ENCODE results near the gene RUNX3.

Gene RUNX3

DNA sequence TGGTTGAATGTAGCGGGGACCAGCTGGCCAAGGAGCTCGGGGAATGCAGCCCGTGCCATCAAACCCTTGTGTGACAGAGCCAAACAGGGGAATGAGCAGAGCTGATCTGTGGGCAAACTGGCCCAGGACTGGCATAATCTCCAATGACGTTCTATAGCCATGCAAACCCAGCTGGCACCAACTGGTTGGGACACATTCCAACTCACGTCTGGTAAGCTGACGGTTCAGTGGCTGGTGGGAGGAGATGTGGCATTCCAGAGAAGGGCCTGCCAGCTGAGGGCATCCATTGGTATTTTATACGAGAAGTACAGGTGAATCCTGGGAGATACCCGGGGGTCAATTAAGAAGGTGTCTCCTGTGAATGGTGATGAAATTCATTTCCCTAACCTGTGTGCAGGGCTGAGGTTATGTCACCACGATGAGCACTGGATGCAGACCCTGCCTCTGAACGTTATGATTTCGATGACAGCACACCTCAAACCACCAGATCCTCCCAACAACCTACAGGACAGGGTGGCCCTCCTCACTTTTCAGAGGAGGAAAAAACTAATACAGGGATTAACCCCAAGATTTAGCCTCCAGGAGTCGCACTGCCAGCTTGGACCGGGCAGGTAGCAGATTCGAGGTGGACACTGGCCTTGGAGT lies 39.0 kb upstream of the RUNX3 start:
- no peak overlapping the region for H3K9ac ChIP-seq (ENCODE audit: low read length)
- H3K4me1 ChIP-seq (ENCODE audit: insufficient read depth, low read length): no peaks in the 10 kb centered on the region
- no peak overlapping the region for H3K27ac ChIP-seq (ENCODE audit: low read depth, low read length)
- H3K36me3 ChIP-seq (ENCODE audit: insufficient read depth, low read length): no peaks in the 10 kb centered on the region
- no peak overlapping the region for H3K4me3 ChIP-seq (ENCODE audit: low read depth in 1 of 2, low read length in 2 of 2)
- peaks cover 0 to 6% of the 10 kb centered on the region in 2 donors for H3K27me3 ChIP-seq (ENCODE audit: control insufficient read depth in 1 of 2, insufficient read depth in 2 of 2, low read length in 2 of 2)
- H3K9me3 ChIP-seq (ENCODE audit: low read length): no peaks in the 10 kb centered on the region

DNA sequence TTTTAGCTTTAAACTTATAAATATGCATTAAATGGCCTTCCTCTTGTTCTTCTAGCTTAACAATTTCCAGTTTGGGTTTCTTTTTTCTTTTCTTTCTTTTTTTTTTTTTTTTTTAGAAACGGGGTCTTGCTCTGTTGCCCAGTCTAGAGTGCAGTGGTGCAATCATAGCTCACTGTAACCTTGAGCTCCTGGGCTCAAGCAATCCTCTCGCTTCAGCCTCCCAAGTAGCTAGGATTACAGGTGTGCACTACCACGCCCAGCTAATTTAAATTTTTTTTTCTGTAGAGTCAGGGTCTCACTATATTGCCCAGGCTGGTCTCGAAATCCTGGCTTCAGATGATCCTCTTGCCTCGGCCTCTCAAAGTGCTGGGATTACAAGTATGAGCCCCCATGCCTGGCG lies 37.9 kb upstream of the RUNX3 start:
- Histone ChIP-seq H3K27ac (ENCODE audit: low read depth, low read length) (no peak overlapping the region), H3K9ac (ENCODE audit: low read length) (no peak overlapping the region), H3K4me3 (ENCODE audit: low read depth in 1 of 2, low read length in 2 of 2) (no peak overlapping the region), H3K9me3 (ENCODE audit: low read length) (no peaks in the 10 kb centered on the region), H3K36me3 (ENCODE audit: insufficient read depth, low read length) (no peaks in the 10 kb centered on the region), H3K27me3 (ENCODE audit: control insufficient read depth in 1 of 2, insufficient read depth in 2 of 2, low read length in 2 of 2) (peaks cover 0 to 6% of the 10 kb centered on the region in 2 donors), H3K4me1 (ENCODE audit: insufficient read depth, low read length) (no peaks in the 10 kb centered on the region)

DNA sequence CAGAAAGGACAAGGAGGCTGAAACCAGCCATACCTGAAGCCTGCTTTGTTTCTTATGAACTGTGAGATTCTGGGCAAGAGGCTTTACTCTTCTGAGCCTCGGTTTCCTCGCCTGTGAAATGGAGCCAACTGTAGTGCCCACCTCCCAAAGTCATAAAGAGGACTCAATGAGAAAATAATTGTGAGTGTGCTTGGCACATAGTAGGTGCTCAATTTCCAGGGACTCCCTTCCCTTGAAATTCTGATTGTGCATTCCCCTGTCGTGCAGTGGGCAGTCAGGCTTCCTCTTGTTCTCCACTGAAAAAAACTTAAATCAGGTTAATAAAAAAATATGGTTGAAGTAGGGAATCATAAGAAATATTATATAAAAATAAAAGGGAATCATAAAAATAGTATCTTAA lies 37.5 kb upstream of the RUNX3 start:
- Histone ChIP-seq H3K36me3 (ENCODE audit: insufficient read depth, low read length) (no peaks in the 10 kb centered on the region), H3K9me3 (ENCODE audit: low read length) (no peaks in the 10 kb centered on the region), H3K9ac (ENCODE audit: low read length) (no peak overlapping the region), H3K27me3 (ENCODE audit: control insufficient read depth in 1 of 2, insufficient read depth in 2 of 2, low read length in 2 of 2) (peaks cover 0 to 6% of the 10 kb centered on the region in 2 donors), H3K27ac (ENCODE audit: low read depth, low read length) (no peak overlapping the region), H3K4me1 (ENCODE audit: insufficient read depth, low read length) (no peaks in the 10 kb centered on the region), H3K4me3 (ENCODE audit: low read depth in 1 of 2, low read length in 2 of 2) (no peak overlapping the region)

DNA sequence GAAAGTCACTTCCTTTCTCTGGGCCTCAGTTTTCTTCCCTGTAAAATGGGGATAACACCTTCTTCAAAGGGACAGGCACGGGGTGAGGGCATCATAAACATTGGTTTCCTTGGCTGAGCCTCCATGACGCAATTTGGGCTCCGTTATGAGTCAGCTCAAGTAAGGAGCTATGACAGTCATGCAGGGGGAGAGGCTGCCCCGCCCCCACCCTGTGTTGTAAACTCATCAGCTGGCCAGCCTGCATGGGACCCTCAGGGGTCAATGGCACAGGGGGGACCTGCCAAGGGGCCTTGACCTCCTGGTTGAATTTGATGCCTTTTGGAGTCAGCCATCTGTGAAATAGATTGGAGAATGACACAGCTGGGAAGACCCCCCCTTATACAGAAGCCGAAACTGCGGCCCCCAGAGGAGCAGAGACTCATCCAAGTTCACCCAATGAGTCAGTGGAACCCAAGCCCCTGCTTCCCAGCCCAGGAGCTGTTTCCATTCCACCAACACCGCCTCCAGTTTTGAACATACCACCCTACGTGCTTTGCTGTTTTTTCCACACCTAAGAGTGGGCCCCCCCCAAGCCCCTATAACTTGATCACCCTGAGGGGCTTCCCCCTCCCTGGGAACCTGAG lies 36.8 kb upstream of the RUNX3 start:
- Histone ChIP-seq H3K36me3 (ENCODE audit: insufficient read depth, low read length) (no peaks in the 10 kb centered on the region), H3K27ac (ENCODE audit: low read depth, low read length) (no peak overlapping the region), H3K27me3 (ENCODE audit: control insufficient read depth in 1 of 2, insufficient read depth in 2 of 2, low read length in 2 of 2) (peaks cover 0 to 6% of the 10 kb centered on the region in 2 donors), H3K4me3 (ENCODE audit: low read depth in 1 of 2, low read length in 2 of 2) (no peak overlapping the region), H3K9me3 (ENCODE audit: low read length) (no peaks in the 10 kb centered on the region), H3K9ac (ENCODE audit: low read length) (no peak overlapping the region), H3K4me1 (ENCODE audit: insufficient read depth, low read length) (no peaks in the 10 kb centered on the region)

DNA sequence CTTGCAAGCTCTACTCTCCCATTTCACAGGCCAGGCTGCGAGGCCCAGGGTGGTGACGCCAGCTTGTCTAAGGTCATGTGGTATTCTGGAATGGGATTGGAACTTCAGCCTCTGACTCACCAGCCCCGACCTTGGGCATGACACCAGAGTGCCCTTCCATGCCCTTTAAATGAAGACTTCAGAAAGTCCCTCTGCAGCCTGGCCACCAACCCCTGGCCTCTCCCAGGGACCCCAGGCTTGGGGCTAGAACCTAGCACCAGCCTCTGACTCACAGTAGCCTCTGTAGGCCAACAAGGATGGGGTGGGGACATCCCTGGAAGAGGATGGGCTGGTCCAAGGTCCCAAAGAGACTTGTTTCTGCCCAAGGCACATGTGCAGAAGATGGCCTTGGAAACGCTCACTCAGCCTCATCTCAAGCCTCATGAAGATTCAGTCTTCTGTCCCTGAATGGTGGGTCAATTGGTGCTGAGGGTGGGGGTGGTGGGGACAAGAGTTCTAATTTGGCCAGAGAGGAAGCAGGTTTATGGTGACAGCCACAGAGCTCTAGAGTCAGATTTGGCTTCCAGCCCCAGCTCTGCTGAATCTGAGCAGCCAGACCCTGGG lies 36.1 kb upstream of the RUNX3 start:
- Histone ChIP-seq H3K9me3 (ENCODE audit: low read length) (no peaks in the 10 kb centered on the region), H3K4me3 (ENCODE audit: low read depth in 1 of 2, low read length in 2 of 2) (no peak overlapping the region), H3K36me3 (ENCODE audit: insufficient read depth, low read length) (no peaks in the 10 kb centered on the region), H3K9ac (ENCODE audit: low read length) (no peak overlapping the region), H3K4me1 (ENCODE audit: insufficient read depth, low read length) (no peaks in the 10 kb centered on the region), H3K27ac (ENCODE audit: low read depth, low read length) (no peak overlapping the region), H3K27me3 (ENCODE audit: control insufficient read depth in 1 of 2, insufficient read depth in 2 of 2, low read length in 2 of 2) (peaks cover 0 to 6% of the 10 kb centered on the region in 2 donors)

DNA sequence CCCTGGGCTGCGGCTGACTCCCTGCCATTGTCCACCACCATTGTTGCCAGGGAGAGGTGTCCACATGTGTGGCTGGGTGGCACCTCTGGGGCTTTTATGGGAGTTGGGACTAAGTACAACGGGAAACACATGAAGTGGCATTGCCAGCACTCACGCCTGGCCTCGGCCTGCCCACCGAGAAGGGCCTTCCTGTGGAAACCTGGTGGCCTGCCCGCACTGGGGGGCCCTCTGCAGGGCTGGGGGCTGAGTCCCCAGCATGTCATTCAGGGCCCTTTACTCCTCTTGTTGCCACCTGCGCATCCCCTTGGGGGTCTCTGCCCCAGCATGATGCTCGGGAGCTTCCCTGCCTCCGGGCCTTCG lies 35.5 kb upstream of the RUNX3 start:
- H3K27ac ChIP-seq (ENCODE audit: low read depth, low read length): no peak overlapping the region
- H3K4me3 ChIP-seq (ENCODE audit: low read depth in 1 of 2, low read length in 2 of 2): no peak overlapping the region
- H3K36me3 ChIP-seq (ENCODE audit: insufficient read depth, low read length): no peaks in the 10 kb centered on the region
- H3K9ac ChIP-seq (ENCODE audit: low read length): no peak overlapping the region
- no peaks in the 10 kb centered on the region for H3K4me1 ChIP-seq (ENCODE audit: insufficient read depth, low read length)
- H3K27me3 ChIP-seq (ENCODE audit: control insufficient read depth in 1 of 2, insufficient read depth in 2 of 2, low read length in 2 of 2): peaks cover 0 to 6% of the 10 kb centered on the region in 2 donors
- no peaks in the 10 kb centered on the region for H3K9me3 ChIP-seq (ENCODE audit: low read length)

DNA sequence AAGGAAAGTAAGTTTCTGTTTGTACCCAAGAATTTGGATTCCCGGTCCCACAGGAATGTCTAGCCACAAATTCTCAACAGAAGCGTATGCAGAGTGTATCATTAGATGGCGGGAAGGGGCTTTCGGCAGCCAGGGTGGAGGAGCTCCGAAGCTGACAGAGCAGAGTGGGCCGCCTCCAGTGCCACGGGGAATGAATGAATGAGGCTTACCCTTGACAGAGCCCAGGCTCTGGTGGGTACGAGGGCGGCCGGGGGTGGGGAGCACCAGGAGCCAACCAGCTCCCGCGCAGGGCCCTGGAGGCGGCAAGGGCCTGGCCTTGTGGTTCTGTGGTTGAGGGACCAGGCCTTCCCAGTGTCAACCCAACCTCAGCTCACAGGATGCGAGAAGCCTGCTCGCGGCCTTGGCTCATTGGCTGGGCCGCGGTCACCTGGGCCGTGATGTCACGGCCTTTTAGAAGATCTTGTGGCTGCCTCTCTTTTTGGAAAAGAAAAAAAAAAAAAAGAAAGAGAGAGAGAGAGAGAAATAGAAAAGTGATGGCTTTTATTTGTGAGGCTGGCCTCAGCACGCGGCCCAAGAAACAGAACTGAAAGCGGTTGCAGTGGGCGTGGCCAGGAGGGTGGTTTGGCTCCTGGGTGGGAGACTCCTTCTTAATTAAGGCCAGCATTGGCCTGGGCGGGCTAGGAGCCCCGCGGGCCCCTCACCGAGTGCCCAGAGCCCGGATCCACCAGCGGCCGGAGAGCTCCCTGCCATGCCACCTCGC lies 34.9 kb upstream of the RUNX3 start:
- Histone ChIP-seq H3K4me1 (ENCODE audit: insufficient read depth, low read length) (no peaks in the 10 kb centered on the region), H3K27me3 (ENCODE audit: control insufficient read depth in 1 of 2, insufficient read depth in 2 of 2, low read length in 2 of 2) (peaks cover 0 to 6% of the 10 kb centered on the region in 2 donors), H3K27ac (ENCODE audit: low read depth, low read length) (no peak overlapping the region), H3K9ac (ENCODE audit: low read length) (no peak overlapping the region), H3K36me3 (ENCODE audit: insufficient read depth, low read length) (no peaks in the 10 kb centered on the region), H3K4me3 (ENCODE audit: low read depth in 1 of 2, low read length in 2 of 2) (no peak overlapping the region), H3K9me3 (ENCODE audit: low read length) (no peaks in the 10 kb centered on the region)

DNA sequence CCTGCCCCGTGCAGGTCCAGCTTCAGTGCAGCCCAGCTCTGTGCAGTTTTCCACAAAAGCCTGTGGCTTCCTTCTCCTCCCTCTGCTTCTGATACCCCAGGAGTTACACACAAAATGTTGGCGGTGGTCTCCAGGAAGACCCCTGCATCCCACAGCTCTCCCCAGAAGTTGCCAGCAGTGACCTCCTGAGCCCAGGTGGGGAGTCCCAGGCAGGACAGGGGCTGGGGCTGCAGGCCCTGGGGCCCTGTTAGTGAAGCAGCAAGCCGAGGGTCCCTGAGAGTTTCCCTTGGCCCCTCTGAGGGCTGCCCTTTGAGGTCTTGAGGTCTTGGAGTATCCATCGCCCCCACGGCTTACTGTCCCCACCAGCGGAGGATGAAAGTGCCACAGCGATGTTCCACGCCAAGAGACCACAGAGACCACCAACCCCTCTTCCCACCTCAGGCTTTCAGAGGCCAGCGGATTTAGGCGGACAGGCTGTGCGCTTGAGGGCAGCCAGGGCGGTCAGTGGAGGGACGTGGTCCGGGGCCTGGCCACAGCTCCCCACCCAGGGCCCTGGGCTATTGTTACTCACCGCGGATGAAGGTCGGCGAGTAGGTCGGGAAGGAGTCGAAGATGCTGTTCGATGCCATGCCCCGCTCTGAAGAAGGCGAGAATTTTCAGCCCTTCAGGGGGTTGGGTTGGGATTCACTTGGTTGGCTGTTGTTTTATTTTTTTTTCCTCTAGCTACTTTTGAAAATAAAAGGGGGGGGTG lies 34.0 kb upstream of the RUNX3 start:
- H3K36me3 ChIP-seq (ENCODE audit: insufficient read depth, low read length): no peaks in the 10 kb centered on the region
- no peak overlapping the region for H3K9ac ChIP-seq (ENCODE audit: low read length)
- H3K27me3 ChIP-seq (ENCODE audit: control insufficient read depth in 1 of 2, insufficient read depth in 2 of 2, low read length in 2 of 2): peaks cover 0 to 6% of the 10 kb centered on the region in 2 donors

DNA sequence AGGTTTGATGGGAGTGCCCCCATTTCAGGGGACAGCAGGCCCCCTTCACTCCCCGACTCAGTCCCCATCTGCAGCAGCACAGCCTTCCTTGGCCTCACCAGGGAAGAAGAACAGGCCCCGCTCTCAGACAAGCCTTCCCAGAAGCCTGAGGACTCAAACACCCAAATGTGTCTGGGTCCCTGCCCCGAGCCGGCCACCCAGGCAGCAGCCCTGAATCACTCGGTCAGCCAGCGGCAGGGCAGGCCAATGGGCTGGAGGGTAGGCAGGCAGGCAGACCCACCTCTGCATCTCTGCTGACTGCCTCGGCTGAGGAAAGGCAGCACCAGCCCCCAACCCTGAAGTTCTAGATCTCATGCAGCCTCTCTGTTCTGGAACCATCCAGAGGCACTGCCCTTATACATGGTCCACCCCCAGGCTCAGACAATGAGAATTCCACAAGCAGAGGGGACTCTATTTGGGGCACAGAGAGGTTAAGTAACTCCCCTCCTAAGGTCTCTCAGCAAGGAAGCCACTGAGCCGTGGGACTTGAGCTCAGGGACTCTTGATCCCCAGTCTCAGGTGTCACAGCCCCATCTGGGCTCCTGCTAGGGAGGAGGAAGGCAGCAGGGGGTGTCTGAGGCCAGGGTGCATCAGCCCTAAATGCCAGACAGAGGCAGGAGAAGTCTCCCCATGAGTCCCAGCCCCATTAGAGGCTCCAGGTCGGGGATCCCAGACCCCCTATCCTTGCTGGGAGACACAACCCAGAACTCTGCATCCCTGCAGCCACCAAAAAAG lies 33.2 kb upstream of the RUNX3 start:
- H3K4me3 ChIP-seq (ENCODE audit: low read depth in 1 of 2, low read length in 2 of 2): no peak overlapping the region

More for the DNA sequence above, 34.0 kb upstream of the RUNX3 start:
- Histone ChIP-seq H3K9me3 (ENCODE audit: low read length) (no peaks in the 10 kb centered on the region), H3K4me1 (ENCODE audit: insufficient read depth, low read length) (no peaks in the 10 kb centered on the region), H3K27ac (ENCODE audit: low read depth, low read length) (no peak overlapping the region), H3K4me3 (ENCODE audit: low read depth in 1 of 2, low read length in 2 of 2) (no peak overlapping the region)

DNA sequence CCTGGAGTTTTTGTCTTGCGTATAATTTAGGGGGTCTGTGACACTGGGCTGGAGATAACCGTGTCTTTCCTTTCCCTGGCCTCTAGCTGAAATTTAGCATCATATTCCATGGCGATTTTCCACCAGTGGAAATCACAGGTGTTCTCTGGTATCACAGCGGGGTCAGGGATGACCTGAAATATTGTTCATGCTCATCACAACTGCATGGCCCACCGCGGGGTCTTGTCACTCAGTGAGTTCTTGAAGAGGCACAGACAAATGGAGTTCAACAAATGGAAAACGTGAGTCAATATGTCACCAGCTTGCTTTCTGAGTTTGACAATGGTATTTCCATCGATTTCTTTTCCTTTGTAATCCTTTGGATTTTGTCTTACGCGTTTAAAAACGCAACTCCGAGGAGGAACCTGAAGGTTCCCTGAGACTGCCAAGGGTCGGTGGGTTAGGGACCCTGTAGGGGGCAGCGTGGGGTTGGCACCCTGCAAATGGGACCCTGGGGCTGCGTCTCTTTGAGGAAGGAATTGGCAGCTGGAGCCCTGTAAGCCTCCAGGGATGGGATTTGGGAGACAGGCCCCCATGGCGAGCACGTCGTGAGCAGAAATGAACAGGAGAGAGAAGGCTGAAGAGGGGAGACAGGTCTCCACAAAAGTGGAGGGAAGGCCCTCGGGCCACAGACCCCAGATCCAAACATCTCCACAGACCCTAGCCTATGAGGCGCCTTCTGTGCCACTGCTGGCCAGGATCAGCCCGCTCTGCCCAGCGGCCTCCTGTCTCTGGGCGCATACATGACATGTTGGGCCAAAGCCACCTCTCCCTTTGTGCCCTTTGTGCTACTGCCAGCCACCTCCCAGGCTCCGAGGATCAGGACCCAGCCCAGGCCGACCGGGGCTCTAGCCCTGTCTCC lies 32.1 kb upstream of the RUNX3 start:
- peaks cover 0 to 6% of the 10 kb centered on the region in 2 donors for H3K27me3 ChIP-seq (ENCODE audit: control insufficient read depth in 1 of 2, insufficient read depth in 2 of 2, low read length in 2 of 2)
- no peaks in the 10 kb centered on the region for H3K4me1 ChIP-seq (ENCODE audit: insufficient read depth, low read length)
- H3K4me3 ChIP-seq (ENCODE audit: low read depth in 1 of 2, low read length in 2 of 2): no peak overlapping the region
- H3K27ac ChIP-seq (ENCODE audit: low read depth, low read length): no peak overlapping the region
- no peaks in the 10 kb centered on the region for H3K36me3 ChIP-seq (ENCODE audit: insufficient read depth, low read length)
- H3K9ac ChIP-seq (ENCODE audit: low read length): no peak overlapping the region
- no peaks in the 10 kb centered on the region for H3K9me3 ChIP-seq (ENCODE audit: low read length)

More for the DNA sequence above, 33.2 kb upstream of the RUNX3 start:
- H3K27ac ChIP-seq (ENCODE audit: low read depth, low read length): no peak overlapping the region
- H3K36me3 ChIP-seq (ENCODE audit: insufficient read depth, low read length): no peaks in the 10 kb centered on the region
- H3K9ac ChIP-seq (ENCODE audit: low read length): no peak overlapping the region
- H3K4me1 ChIP-seq (ENCODE audit: insufficient read depth, low read length): no peaks in the 10 kb centered on the region
- peaks cover 0 to 6% of the 10 kb centered on the region in 2 donors for H3K27me3 ChIP-seq (ENCODE audit: control insufficient read depth in 1 of 2, insufficient read depth in 2 of 2, low read length in 2 of 2)
- H3K9me3 ChIP-seq (ENCODE audit: low read length): no peaks in the 10 kb centered on the region
